ENCODE measurements around the gene AFF2. TPM values are rescaled to one million over a fixed set of nuclear protein-coding genes. Genes with fewer than 3 reads are reported as not detected.

AFF2 gene
- total and polyA plus RNA-seq, 7 donors = 0.01 to 0.32 (median 0.11) TPM; not detected in 1

DNA sequence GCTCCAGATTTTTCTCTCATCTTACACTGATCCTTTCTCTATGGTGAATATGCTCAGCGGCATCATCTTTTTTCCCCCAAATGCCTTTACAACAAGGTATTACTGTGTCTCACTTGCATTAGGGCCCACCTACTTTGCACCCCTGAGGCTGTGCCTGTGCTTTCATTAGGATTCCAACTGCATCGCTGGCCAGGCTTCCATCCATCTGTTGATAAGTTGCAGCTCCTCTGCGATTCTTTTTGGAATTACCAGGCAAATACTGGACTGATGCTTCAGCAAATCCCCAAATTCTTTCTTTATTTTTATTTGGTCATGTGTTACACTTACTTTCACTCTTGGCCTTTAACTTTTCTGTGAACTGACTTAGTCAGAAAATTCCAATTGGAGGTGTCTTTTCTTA is 77.3 kb downstream of the AFF2 start:
- no peak for ATAC-seq
- intact Hi-C loops (cut with DNase I) = no loop called here
- no peaks in the 10 kb centered on the region for H3K4me1 ChIP-seq

DNA sequence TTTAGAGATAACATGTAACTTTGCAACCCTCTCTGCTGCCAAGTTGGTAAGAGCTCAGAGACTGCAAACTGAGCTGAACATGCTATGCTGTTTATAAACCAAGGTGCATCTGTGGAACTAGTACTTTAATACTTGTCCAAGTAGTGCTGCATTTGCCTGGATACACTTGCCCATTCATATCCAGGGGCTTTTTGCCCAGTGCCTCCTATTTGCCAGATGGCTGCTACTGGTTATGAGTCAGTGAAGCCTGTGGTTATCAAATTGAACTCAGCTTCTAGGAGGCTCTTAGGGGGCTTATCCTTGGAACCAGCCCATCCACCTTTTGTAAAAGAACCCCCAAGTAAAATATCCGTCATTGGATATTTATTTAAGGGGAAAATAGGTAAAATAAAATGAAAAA is 79.6 kb downstream of the AFF2 start:
- Histone ChIP-seq H3K27ac (no peak overlapping the region), H3K9me3 (no peaks in the 10 kb centered on the region), H3K4me1 (no peaks in the 10 kb centered on the region), H3K27me3 (ENCODE audit: insufficient read depth in 3 of 3, low read length in 2 of 3) (no peaks in the 10 kb centered on the region), H3K4me3 (no peak overlapping the region), H3K36me3 (ENCODE audit: insufficient read depth in 1 of 2, low read depth in 1 of 2) (no peaks in the 10 kb centered on the region)
- WGBS, 3 donors = 30 to 88% (median 73%) methylated on average over 1 of the region's 1 CpG
- TF ChIP-seq, protein P1, sequence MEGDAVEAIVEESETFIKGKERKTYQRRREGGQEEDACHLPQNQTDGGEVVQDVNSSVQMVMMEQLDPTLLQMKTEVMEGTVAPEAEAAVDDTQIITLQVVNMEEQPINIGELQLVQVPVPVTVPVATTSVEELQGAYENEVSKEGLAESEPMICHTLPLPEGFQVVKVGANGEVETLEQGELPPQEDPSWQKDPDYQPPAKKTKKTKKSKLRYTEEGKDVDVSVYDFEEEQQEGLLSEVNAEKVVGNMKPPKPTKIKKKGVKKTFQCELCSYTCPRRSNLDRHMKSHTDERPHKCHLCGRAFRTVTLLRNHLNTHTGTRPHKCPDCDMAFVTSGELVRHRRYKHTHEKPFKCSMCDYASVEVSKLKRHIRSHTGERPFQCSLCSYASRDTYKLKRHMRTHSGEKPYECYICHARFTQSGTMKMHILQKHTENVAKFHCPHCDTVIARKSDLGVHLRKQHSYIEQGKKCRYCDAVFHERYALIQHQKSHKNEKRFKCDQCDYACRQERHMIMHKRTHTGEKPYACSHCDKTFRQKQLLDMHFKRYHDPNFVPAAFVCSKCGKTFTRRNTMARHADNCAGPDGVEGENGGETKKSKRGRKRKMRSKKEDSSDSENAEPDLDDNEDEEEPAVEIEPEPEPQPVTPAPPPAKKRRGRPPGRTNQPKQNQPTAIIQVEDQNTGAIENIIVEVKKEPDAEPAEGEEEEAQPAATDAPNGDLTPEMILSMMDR (IDR thresholded peaks at IDR 0.05) = no peak
- ATAC-seq (no peak), DNase-seq (no peak)
- intact Hi-C loops (cut with DNase I) = no loop called here

More for the DNA sequence above, 77.3 kb downstream of the AFF2 start:
- Histone ChIP-seq H3K27me3 (ENCODE audit: insufficient read depth in 3 of 3, low read length in 2 of 3) (no peaks in the 10 kb centered on the region), H3K27ac (no peak overlapping the region), H3K9me3 (no peaks in the 10 kb centered on the region), H3K4me3 (no peak overlapping the region), H3K36me3 (ENCODE audit: insufficient read depth in 1 of 2, low read depth in 1 of 2) (no peaks in the 10 kb centered on the region)
- no peak for DNase-seq
- 59 to 65% (median 62%) methylated on average over 3 of the region's 3 CpGs for WGBS, 3 donors
- TF ChIP-seq, protein P1 (IDR thresholded peaks at IDR 0.05) = no peak

DNA sequence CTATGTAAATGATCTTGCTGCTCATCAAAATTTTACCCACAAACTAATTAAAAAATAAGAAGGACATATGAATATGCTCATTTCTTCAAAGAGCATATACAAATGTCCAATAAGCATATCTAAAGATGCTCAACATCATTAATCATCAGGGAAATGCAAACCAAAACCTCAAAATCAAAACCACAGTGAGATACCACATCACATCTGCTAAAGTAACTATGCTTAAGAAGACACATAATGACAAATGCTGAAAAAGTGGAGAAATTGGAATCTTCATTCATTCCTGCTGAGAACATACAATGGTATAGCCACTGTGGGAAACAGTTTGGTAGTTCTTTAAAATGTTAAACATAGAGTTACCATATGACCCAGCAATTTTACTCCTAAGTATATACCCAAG is 81.9 kb downstream of the AFF2 start:
- TF ChIP-seq, protein P1 (IDR thresholded peaks at IDR 0.05) = no peak
- ATAC-seq = no peak
- Histone ChIP-seq H3K36me3 (ENCODE audit: insufficient read depth in 1 of 2, low read depth in 1 of 2) (no peaks in the 10 kb centered on the region), H3K27ac (no peak overlapping the region), H3K4me1 (no peaks in the 10 kb centered on the region), H3K4me3 (no peak overlapping the region), H3K9me3 (no peaks in the 10 kb centered on the region), H3K27me3 (ENCODE audit: insufficient read depth in 3 of 3, low read length in 2 of 3) (no peaks in the 10 kb centered on the region)
- intact Hi-C loops (cut with DNase I) = no loop called here
- no peak for DNase-seq

DNA sequence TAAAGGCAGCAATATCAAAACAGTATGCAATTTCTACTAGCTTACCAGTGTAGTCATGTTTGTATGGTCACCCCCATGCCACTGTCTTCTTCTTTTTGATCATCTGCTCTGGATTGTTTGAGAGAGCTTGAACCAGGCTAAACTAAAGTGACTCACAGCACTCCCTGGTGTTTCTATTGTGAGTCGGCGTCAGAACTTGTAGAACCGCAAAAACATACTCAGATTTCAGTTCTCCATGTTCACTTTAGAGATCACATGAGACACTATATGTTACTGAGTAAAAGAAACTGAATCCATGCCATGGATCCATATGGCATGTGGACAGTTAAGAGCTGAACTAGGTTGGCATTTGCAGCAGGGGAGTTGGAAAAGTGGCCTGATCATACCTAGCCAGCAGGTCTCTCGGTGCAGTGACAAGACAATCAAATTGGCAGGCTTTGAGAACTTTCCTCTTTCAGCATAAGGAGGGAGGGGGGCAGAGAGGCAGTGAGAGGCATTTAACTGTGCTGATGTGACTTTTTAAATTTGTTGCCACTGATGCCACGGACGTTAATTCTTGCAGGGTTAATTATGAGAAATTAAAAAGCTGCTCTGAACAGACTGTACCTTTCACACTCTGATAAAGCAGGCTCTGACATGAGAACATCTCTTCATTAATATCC is 88.4 kb downstream of the AFF2 start:
- no peak for DNase-seq
- H3K4me1 ChIP-seq = no peaks in the 10 kb centered on the region
- no peaks in the 10 kb centered on the region for H3K36me3 ChIP-seq (ENCODE audit: insufficient read depth in 1 of 2, low read depth in 1 of 2)
- no peak overlapping the region for H3K27ac ChIP-seq
- no peak for ATAC-seq
- TF ChIP-seq, protein P1 (IDR thresholded peaks at IDR 0.05) = no peak
- intact Hi-C loops (cut with DNase I) = no loop called here
- 58 to 66% (median 63%) methylated on average over 6 of the region's 6 CpGs for WGBS, 3 donors
- H3K27me3 ChIP-seq (ENCODE audit: insufficient read depth in 3 of 3, low read length in 2 of 3) = no peaks in the 10 kb centered on the region
- no peaks in the 10 kb centered on the region for H3K9me3 ChIP-seq
- no peak overlapping the region for H3K4me3 ChIP-seq

DNA sequence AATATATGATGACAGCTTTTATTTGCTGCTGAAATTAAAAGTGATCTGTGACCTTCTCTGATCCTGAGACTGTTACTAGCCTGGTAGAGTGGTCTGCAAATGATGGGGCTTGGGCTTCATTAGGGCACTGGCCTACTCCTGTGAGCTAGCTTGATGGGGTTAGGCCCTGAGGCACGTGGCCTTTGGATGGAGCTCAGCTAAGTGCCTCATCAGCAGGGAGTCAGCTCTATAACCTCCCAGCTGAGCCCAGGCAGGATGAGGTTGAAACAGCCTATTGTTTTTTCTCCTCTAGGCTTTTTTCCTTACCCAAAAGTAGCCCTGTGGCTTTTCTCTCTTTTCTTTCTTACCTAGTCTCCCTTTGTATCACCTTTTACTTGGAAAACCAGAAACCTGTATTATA is 92.2 kb downstream of the AFF2 start:
- DNase-seq = no peak
- ATAC-seq = no peak
- H3K9me3 ChIP-seq = no peaks in the 10 kb centered on the region
- no peaks in the 10 kb centered on the region for H3K4me1 ChIP-seq
- intact Hi-C loops (cut with DNase I) = no loop called here
- TF ChIP-seq, protein P1 (IDR thresholded peaks at IDR 0.05) = no peak
- WGBS, 3 donors = 29 to 55% (median 40%) methylated on average over 1 of the region's 1 CpG
- H3K27me3 ChIP-seq (ENCODE audit: insufficient read depth in 3 of 3, low read length in 2 of 3) = peaks cover 0 to 4% (median 0%) of the 10 kb centered on the region in 3 donors
- H3K36me3 ChIP-seq (ENCODE audit: insufficient read depth in 1 of 2, low read depth in 1 of 2) = no peaks in the 10 kb centered on the region
- H3K4me3 ChIP-seq = no peak overlapping the region
- no peak overlapping the region for H3K27ac ChIP-seq

Measured in psoas muscle (tissue), 8 donors.